Measurements from ENCODE around the gene WDR64. TPM values are rescaled to one million over a fixed set of nuclear protein-coding genes. Genes with fewer than 3 reads are reported as not detected.

Gene WDR64
- total and polyA plus RNA-seq, 2 of the 4 experiments (the other 2 are of a cell fraction) = not detected

DNA sequence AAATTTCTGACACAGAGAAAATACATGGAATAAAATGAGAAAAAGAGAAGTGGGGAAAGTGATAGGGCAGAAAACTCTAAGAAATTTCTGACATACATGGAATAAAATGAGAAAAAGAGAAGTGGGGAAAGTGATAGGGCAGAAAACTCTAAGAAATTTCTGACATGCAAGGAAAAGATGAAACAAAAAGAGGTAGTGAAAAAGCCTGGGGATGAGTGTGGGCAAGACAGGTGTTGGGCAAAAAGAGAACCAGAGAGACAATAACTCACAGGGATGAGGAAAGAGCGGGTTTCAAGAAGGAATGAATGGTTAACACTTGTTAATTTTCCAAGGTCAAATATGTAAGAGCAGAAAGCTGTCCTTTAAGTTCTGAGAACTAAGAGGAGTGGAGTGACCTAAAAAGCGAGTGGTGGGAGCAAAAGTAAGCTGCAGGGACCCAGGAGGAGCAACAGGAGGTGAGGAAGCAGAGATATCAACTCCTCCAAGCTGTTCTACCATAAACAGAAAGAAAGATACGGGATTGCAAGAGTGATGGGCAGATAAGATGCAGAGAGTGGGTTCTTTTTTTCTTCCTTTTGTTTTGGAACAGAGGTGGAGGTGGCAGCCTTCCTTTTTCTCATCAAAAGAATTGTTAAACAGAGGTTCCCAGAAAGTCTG, 166.0 kb downstream of the WDR64 start:
- Histone ChIP-seq H4K5ac (ENCODE audit: low read depth, low read length) (peak overlapping the region; percentile 75), H3K9ac (ENCODE audit: low read depth, low read length) (no peak overlapping the region), H3K4me3 (ENCODE audit: insufficient read depth, low read depth, low read length) (no peak overlapping the region), H2AK5ac (ENCODE audit: low read depth, low read length) (peak overlapping the region; percentile 56; the same call in 1 of the 2 replicates), H2AFZ (replicated peaks; ENCODE audit: low read length, poor library complexity) (no peak overlapping the region), H3K23ac (ENCODE audit: low read depth, low read length) (0 out of 2 replicates have a peak overlapping the region, but pooled peaks have one; percentile 5), H3K4me2 (ENCODE audit: low read depth, low read length) (no peak overlapping the region), H3K9me3 (ENCODE audit: control insufficient read depth, insufficient read depth, low read length) (no peaks in the 10 kb centered on the region), H3K9me1 (ENCODE audit: insufficient read depth, low read length) (no peaks in the 10 kb centered on the region; the same call in 1 of the 2 replicates), H3K18ac (ENCODE audit: low read depth, low read length) (peak overlapping the region; percentile 88), H3K27me3 (ENCODE audit: control insufficient read depth, insufficient read depth, low read length) (no peaks in the 10 kb centered on the region), H2BK15ac (ENCODE audit: low read depth, low read length) (peak overlapping the region; percentile 93), H3K79me1 (ENCODE audit: low read depth in 1 of 2, low read length in 2 of 2) (no peaks in the 10 kb centered on the region), H4K91ac (ENCODE audit: insufficient read depth, low read depth, low read length) (peak overlapping the region; percentile 70), H2BK120ac (ENCODE audit: low read depth, low read length) (peak overlapping the region; percentile 85), H3K27ac (ENCODE audit: insufficient read depth, low read length) (no peak overlapping the region), H2AK9ac (replicated peaks; ENCODE audit: low read depth, low read length, poor library complexity) (no peak overlapping the region), H3K14ac (replicated peaks; ENCODE audit: low read depth, low read length) (peak overlapping the region; percentile 81), H4K8ac (ENCODE audit: low read depth in 2 of 2, low read length in 2 of 2) (peak overlapping the region in 1 of 2 experiments; percentile 18; a peak in 2 of 4 replicates), H4K20me1 (ENCODE audit: insufficient read depth, low read length) (no peaks in the 10 kb centered on the region), H3K56ac (ENCODE audit: extremely low read depth, insufficient read depth, low read length) (no peak overlapping the region; the same call in 1 of the 2 replicates), H2BK20ac (ENCODE audit: low read depth, low read length) (peak overlapping the region; percentile 79), H3K36me3 (ENCODE audit: control insufficient read depth, insufficient read depth, low read length) (no peaks in the 10 kb centered on the region), H2BK5ac (ENCODE audit: low read depth, low read length, poor library complexity, severe bottlenecking) (no peak overlapping the region), H3K4me1 (ENCODE audit: control insufficient read depth, insufficient read depth, low read length) (peaks cover 14% of the 10 kb centered on the region), H3K4ac (ENCODE audit: low read depth, low read length) (peak overlapping the region; percentile 68)
- in situ Hi-C loops (cut with MboI; ENCODE audit: low sequenced_read_pairs) (no loop called here), dilution Hi-C loops (cut with HindIII; ENCODE audit: low sequenced_read_pairs, unreplicated experiment) (no loop called here), intact Hi-C loops (cut with micrococcal nuclease) (loop anchor here (1.0 kb wide), 1 partner anchor 20 kb away; no protein-coding TSS in a partner anchor)
- BruUV-seq (replicated peaks) = no TSS peak
- DNase-seq (no peak), ATAC-seq (ENCODE audit: low read depth) (no peak)
- CTCF ChIA-PET = no interaction called here
- 100% methylated on average over 1 of the region's 3 CpGs; no CpG with 5 or more reads in 1 of the 2 experiments for WGBS, 2 experiments (ENCODE audit: extremely low coverage in 2 of 2, insufficient read length in 1 of 2)
- POLR2A ChIA-PET (ENCODE audit: unreplicated experiment) = interaction anchor here (1.0 kb wide), 1 partner anchor 29 kb away, joined by 8 read pairs; no protein-coding TSS in a partner anchor
- TF ChIP-seq RFX5 (IDR thresholded peaks at IDR 0.05; ENCODE audit: low read depth, low read length) (no peak), SMC3 (IDR thresholded peaks at IDR 0.05; ENCODE audit: low read depth, low read length) (no peak), RCOR1 (IDR thresholded peaks at IDR 0.05; ENCODE audit: insufficient replicate concordance, low read length) (no peak), ELK1 (IDR thresholded peaks at IDR 0.05; ENCODE audit: borderline replicate concordance, low read depth, low read length) (no peak), BHLHE40 (IDR thresholded peaks at IDR 0.05; ENCODE audit: low read depth, low read length) (no peak), RAD21 (IDR thresholded peaks at IDR 0.05; ENCODE audit: low read length) (no peak), CHD1 (IDR thresholded peaks at IDR 0.05; ENCODE audit: low read depth, low read length) (no peak), POLR2A (IDR thresholded peaks at IDR 0.05; ENCODE audit: low read depth, low read length) (no peak), NFE2L2 (IDR thresholded peaks at IDR 0.05; ENCODE audit: low read depth, low read length) (no peak), MAFK (IDR thresholded peaks at IDR 0.05; ENCODE audit: low read depth, low read length) (no peak), MAZ (IDR thresholded peaks at IDR 0.05; ENCODE audit: borderline replicate concordance, low read depth, low read length) (no peak), MXI1 (IDR thresholded peaks at IDR 0.05; ENCODE audit: borderline replicate concordance, low read depth, low read length) (no peak), CEBPB (IDR thresholded peaks at IDR 0.05; ENCODE audit: low read depth, low read length) (no peak)
- TF ChIP-seq, protein P1, sequence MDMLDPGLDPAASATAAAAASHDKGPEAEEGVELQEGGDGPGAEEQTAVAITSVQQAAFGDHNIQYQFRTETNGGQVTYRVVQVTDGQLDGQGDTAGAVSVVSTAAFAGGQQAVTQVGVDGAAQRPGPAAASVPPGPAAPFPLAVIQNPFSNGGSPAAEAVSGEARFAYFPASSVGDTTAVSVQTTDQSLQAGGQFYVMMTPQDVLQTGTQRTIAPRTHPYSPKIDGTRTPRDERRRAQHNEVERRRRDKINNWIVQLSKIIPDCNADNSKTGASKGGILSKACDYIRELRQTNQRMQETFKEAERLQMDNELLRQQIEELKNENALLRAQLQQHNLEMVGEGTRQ (IDR thresholded peaks at IDR 0.05; ENCODE audit: low read depth, low read length) = no peak
- TF ChIP-seq, protein P2, sequence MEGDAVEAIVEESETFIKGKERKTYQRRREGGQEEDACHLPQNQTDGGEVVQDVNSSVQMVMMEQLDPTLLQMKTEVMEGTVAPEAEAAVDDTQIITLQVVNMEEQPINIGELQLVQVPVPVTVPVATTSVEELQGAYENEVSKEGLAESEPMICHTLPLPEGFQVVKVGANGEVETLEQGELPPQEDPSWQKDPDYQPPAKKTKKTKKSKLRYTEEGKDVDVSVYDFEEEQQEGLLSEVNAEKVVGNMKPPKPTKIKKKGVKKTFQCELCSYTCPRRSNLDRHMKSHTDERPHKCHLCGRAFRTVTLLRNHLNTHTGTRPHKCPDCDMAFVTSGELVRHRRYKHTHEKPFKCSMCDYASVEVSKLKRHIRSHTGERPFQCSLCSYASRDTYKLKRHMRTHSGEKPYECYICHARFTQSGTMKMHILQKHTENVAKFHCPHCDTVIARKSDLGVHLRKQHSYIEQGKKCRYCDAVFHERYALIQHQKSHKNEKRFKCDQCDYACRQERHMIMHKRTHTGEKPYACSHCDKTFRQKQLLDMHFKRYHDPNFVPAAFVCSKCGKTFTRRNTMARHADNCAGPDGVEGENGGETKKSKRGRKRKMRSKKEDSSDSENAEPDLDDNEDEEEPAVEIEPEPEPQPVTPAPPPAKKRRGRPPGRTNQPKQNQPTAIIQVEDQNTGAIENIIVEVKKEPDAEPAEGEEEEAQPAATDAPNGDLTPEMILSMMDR (conservative IDR thresholded peaks at IDR 0.05; ENCODE audit: low read depth, low read length) = no peak
